GM21367 (cell line): Measurements from ENCODE around the gene BORCS5.
"Not testable (repeated sequence)": the region's sequence is repeated elsewhere in the genome, so short reads cannot be mapped to it uniquely, and the experiment has no call there.

Experiments
- ATAC-seq: cut with Tn5 transposase; IDR thresholded peaks from one replicate; pipeline ENCODE4 v1.9.1; 2021; ENCODE audit not compliant: unreplicated experiment

BORCS5 gene

GRCh38 chr12:12392413-12392812 lies 35.5 kb downstream of the BORCS5 start:
- ATAC-seq = no peak

- ATAC-seq = no peak
Measured at GRCh38 chr12:12393171-12393570, 36.3 kb downstream of the BORCS5 start.

- no peak for ATAC-seq
Measured at GRCh38 chr12:12396694-12397093, 39.8 kb downstream of the BORCS5 start.

- no peak for ATAC-seq
Measured at GRCh38 chr12:12397184-12397583, 40.3 kb downstream of the BORCS5 start.

GRCh38 chr12:12398026-12398859 lies 41.4 kb downstream of the BORCS5 start:
- ATAC-seq = no peak

GRCh38 chr12:12399161-12399560 lies 42.3 kb downstream of the BORCS5 start:
- no peak for ATAC-seq

- no peak for ATAC-seq
Measured at GRCh38 chr12:12399776-12400305, 43.0 kb downstream of the BORCS5 start.

- ATAC-seq = no peak
Measured at GRCh38 chr12:12400793-12401192, 43.9 kb downstream of the BORCS5 start.

- no peak for ATAC-seq
Measured at GRCh38 chr12:12403264-12404248, 46.7 kb downstream of the BORCS5 start.

GRCh38 chr12:12404297-12404696 lies 47.4 kb downstream of the BORCS5 start:
- no peak for ATAC-seq

- no peak for ATAC-seq
Measured at GRCh38 chr12:12405882-12406281, 49.0 kb downstream of the BORCS5 start.

- ATAC-seq = no peak
Measured at GRCh38 chr12:12406762-12407161, 49.9 kb downstream of the BORCS5 start.

GRCh38 chr12:12408265-12408690 lies 51.4 kb downstream of the BORCS5 start:
- no peak for ATAC-seq

- not testable (repeated sequence) for ATAC-seq
Measured at GRCh38 chr12:12409337-12409736, 52.5 kb downstream of the BORCS5 start.

- ATAC-seq = no peak
Measured at GRCh38 chr12:12415886-12416285, 59.0 kb downstream of the BORCS5 start.

GRCh38 chr12:12419165-12419564 lies 62.3 kb downstream of the BORCS5 start:
- ATAC-seq = not testable (repeated sequence)

- no peak for ATAC-seq
Measured at GRCh38 chr12:12423367-12423766, 66.5 kb downstream of the BORCS5 start.

- no peak for ATAC-seq
Measured at GRCh38 chr12:12425001-12425400, 68.1 kb downstream of the BORCS5 start.

GRCh38 chr12:12425616-12426015 lies 68.7 kb downstream of the BORCS5 start:
- ATAC-seq = no peak

- ATAC-seq = no peak
Measured at GRCh38 chr12:12427568-12427967, 70.7 kb downstream of the BORCS5 start.

- no peak for ATAC-seq
Measured at GRCh38 chr12:12428047-12428446, 71.2 kb downstream of the BORCS5 start.
